Breast epithelium (tissue), 4 donors: ENCODE measurements around the gene SKA1. TPM values are rescaled to one million over a fixed set of nuclear protein-coding genes. Genes with fewer than 3 reads are reported as not detected.

Source experiments
- DNase-seq, 2 donors: peaks; one replicate each; pipeline ENCODE4 v3.0.0-alpha.2; 2019; ENCODE audit warnings: low spot score in 2 of 2
- H3K27ac ChIP-seq, 2 donors: fragments of 200-600 bp; sonication (generic) in 1 of 2; one replicate each; pipeline ENCODE4 v1.5.1; 2016 to 2019; ENCODE audit warnings: mild to moderate bottlenecking in 1 of 2
- H3K27me3 ChIP-seq, 2 donors: fragments of 200-600 bp; sonication (generic) in 1 of 2; one replicate each; pipeline versions ENCODE4 v1.5.1 to v1.6.0; 2017 to 2019; ENCODE audit warnings: control low read depth in 1 of 2, mild to moderate bottlenecking in 1 of 2
- H3K36me3 ChIP-seq: fragments of 200-600 bp; one replicate; pipeline ENCODE4 v1.5.1; 2019
- H3K4me1 ChIP-seq, 2 donors: fragments of 200-600 bp; sonication (generic); one replicate each; pipeline ENCODE4 v1.5.1; 2016 to 2019; ENCODE audit warnings: control low read depth in 1 of 2
- H3K4me3 ChIP-seq, 3 donors: fragments of 200-600 bp; sonication (generic); 1 replicate in 2 of 3; 2 replicates in 1 of 3; pipeline ENCODE4 v1.5.1; 2016 to 2019; ENCODE audit warnings: mild to moderate bottlenecking in 3 of 3, moderate library complexity in 2 of 3
- H3K9me3 ChIP-seq, 2 donors: fragments of 200-600 bp; sonication (generic) in 1 of 2; one replicate each; pipeline ENCODE4 v1.5.1; 2016 to 2019; ENCODE audit warnings: control low read depth in 1 of 2
- POLR2A ChIP-seq: fragments of 450-650 bp; IDR thresholded peaks from one replicate; pipeline ENCODE4 v1.6.1; 2016; ENCODE audit warnings: antibody characterized with exemption, mild to moderate bottlenecking, moderate library complexity
- POLR2AphosphoS5 ChIP-seq, 3 donors: sonication (generic); formaldehyde crosslinking; IDR thresholded peaks; one replicate each; pipeline ENCODE4 v1.6.1; 2017; ENCODE audit warnings: antibody characterized with exemption in 3 of 3
- intact Hi-C: fragments of 100-400 bp; cut with DNase I; formaldehyde crosslinking; loops from one replicate; pipeline ENCODE4 v1.15.1; 2023; ENCODE audit warnings: low total_unique reads
- total RNA-seq, 3 donors: library from RNA; depleted of rRNA; stranded (reverse); fragments of >200 nt; gene quantifications; one replicate each; pipeline ENCODE4 v1.1.0, GENCODE V29; 2016
- TF ChIP-seq, protein P1 (sequence below), 3 donors: fragments of 450-650 bp; IDR thresholded peaks; one replicate each; pipeline ENCODE4 v1.5.1; 2016 to 2017; ENCODE audit warnings: antibody characterized with exemption in 3 of 3, mild to moderate bottlenecking in 3 of 3, moderate library complexity in 3 of 3

SKA1 gene
- total RNA-seq, 3 donors from 2014 or later: 0.48 TPM; not detected in 2

DNA sequence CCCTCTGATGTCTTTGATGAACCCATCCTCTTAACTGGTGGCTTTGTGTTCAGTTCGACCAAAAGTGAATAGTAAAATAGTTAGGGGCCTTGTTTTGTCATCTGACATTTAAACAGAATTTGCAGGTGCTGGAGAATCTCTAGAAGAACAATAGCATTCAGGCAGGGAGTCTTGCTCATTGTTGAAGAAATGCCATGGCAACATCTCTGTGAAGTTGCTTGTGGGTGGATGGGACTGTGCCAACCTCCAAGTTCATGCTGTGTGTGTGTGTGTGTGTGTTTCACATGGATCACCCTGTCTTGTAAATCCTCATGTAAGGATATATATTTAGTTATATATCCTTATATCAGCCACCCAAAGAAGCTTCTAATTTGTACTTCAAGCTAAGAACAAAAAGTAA lies 66.7 kb downstream of the SKA1 start:
- Histone ChIP-seq H3K4me3 (no peak overlapping the region), H3K4me1 (no peaks in the 10 kb centered on the region), H3K9me3 (no peaks in the 10 kb centered on the region), H3K27me3 (no peaks in the 10 kb centered on the region), H3K36me3 (no peaks in the 10 kb centered on the region), H3K27ac (no peak overlapping the region)
- no peak for TF ChIP-seq POLR2A
- no peak for TF ChIP-seq POLR2AphosphoS5 (IDR thresholded peaks at IDR 0.05)
- TF ChIP-seq, protein P1, sequence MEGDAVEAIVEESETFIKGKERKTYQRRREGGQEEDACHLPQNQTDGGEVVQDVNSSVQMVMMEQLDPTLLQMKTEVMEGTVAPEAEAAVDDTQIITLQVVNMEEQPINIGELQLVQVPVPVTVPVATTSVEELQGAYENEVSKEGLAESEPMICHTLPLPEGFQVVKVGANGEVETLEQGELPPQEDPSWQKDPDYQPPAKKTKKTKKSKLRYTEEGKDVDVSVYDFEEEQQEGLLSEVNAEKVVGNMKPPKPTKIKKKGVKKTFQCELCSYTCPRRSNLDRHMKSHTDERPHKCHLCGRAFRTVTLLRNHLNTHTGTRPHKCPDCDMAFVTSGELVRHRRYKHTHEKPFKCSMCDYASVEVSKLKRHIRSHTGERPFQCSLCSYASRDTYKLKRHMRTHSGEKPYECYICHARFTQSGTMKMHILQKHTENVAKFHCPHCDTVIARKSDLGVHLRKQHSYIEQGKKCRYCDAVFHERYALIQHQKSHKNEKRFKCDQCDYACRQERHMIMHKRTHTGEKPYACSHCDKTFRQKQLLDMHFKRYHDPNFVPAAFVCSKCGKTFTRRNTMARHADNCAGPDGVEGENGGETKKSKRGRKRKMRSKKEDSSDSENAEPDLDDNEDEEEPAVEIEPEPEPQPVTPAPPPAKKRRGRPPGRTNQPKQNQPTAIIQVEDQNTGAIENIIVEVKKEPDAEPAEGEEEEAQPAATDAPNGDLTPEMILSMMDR (IDR thresholded peaks at IDR 0.05): no peak
- DNase-seq: no peak
- intact Hi-C loops: no loop called here

Other genes with a start within 250 kb of the SKA1 start
- 10 to 100 TPM in 2 of 3 donors, 1 to 10 TPM in 1; 2.4 to 53.1 (median 22.0) TPM for gene MYO5B, start 179.9 kb upstream of the SKA1 start, total RNA-seq
- 1 to 10 TPM in 2 of 3 donors, under 1 TPM in 1; 0.80 to 3.4 (median 1.6) TPM for gene CFAP53, start 108.6 kb upstream of the SKA1 start, total RNA-seq
- 10 to 100 TPM; 51.2 to 82.3 (median 71.1) TPM for gene MBD1, start 93.5 kb upstream of the SKA1 start, total RNA-seq
- 10 to 100 TPM; 50.6 to 64.2 (median 61.5) TPM for gene CXXC1, start 87.4 kb upstream of the SKA1 start, total RNA-seq
- 1 to 10 TPM in 2 of 3 donors, under 1 TPM in 1; 0.64 to 1.9 (median 1.3) TPM for gene MAPK4, start 185.0 kb downstream of the SKA1 start, total RNA-seq